IPS-NIHi11 (cell line): ENCODE results near the gene PTPRG.

Source experiments
- DNase-seq: peaks from one replicate; pipeline ENCODE4 v3.0.0; 2012; ENCODE audit warnings: mixed read lengths, low spot score

PTPRG gene

GRCh38 chr3:61657689-61658088 lies 96.3 kb downstream of the PTPRG start:
- DNase-seq, result no peak

GRCh38 chr3:61662861-61663260 lies 101.5 kb downstream of the PTPRG start:
- no peak for DNase-seq

GRCh38 chr3:61663356-61664104 lies 102.2 kb downstream of the PTPRG start:
- DNase-seq, result no peak

GRCh38 chr3:61664105-61664482 lies 102.7 kb downstream of the PTPRG start:
- DNase-seq, result peak; percentile 68

GRCh38 chr3:61665121-61665520 lies 103.8 kb downstream of the PTPRG start:
- DNase-seq, result no peak

- no peak for DNase-seq
Observed at GRCh38 chr3:61665987-61666386, 104.6 kb downstream of the PTPRG start.

- DNase-seq, result no peak
Observed at GRCh38 chr3:61666615-61667330, 105.4 kb downstream of the PTPRG start.

- no peak for DNase-seq
Observed at GRCh38 chr3:61667383-61667782, 106.0 kb downstream of the PTPRG start.

- no peak for DNase-seq
Observed at GRCh38 chr3:61667814-61668213, 106.4 kb downstream of the PTPRG start.

GRCh38 chr3:61668317-61668864 lies 107.0 kb downstream of the PTPRG start:
- DNase-seq, result no peak

- DNase-seq, result no peak
Observed at GRCh38 chr3:61669203-61669602, 107.8 kb downstream of the PTPRG start.

- peak; percentile 25 for DNase-seq
Observed at GRCh38 chr3:61669668-61670299, 108.4 kb downstream of the PTPRG start.

GRCh38 chr3:61673651-61674050 lies 112.3 kb downstream of the PTPRG start:
- DNase-seq, result no peak

- DNase-seq, result no peak
Observed at GRCh38 chr3:61674596-61674995, 113.2 kb downstream of the PTPRG start.

- no peak for DNase-seq
Observed at GRCh38 chr3:61679026-61679425, 117.7 kb downstream of the PTPRG start.

GRCh38 chr3:61680617-61681016 lies 119.2 kb downstream of the PTPRG start:
- DNase-seq, result no peak

GRCh38 chr3:61681636-61682035 lies 120.3 kb downstream of the PTPRG start:
- DNase-seq, result no peak

GRCh38 chr3:61682671-61683548 lies 121.5 kb downstream of the PTPRG start:
- DNase-seq, result no peak

GRCh38 chr3:61683549-61684236 lies 122.3 kb downstream of the PTPRG start:
- no peak for DNase-seq

- DNase-seq, result no peak
Observed at GRCh38 chr3:61684386-61684785, 123.0 kb downstream of the PTPRG start.

- no peak for DNase-seq
Observed at GRCh38 chr3:61685755-61686154, 124.4 kb downstream of the PTPRG start.
